ENCODE data around the gene WDR90.
A peak's percentile ranks its signal among the peaks of the same experiment; 100 is the strongest.

The WDR90 gene

DNA sequence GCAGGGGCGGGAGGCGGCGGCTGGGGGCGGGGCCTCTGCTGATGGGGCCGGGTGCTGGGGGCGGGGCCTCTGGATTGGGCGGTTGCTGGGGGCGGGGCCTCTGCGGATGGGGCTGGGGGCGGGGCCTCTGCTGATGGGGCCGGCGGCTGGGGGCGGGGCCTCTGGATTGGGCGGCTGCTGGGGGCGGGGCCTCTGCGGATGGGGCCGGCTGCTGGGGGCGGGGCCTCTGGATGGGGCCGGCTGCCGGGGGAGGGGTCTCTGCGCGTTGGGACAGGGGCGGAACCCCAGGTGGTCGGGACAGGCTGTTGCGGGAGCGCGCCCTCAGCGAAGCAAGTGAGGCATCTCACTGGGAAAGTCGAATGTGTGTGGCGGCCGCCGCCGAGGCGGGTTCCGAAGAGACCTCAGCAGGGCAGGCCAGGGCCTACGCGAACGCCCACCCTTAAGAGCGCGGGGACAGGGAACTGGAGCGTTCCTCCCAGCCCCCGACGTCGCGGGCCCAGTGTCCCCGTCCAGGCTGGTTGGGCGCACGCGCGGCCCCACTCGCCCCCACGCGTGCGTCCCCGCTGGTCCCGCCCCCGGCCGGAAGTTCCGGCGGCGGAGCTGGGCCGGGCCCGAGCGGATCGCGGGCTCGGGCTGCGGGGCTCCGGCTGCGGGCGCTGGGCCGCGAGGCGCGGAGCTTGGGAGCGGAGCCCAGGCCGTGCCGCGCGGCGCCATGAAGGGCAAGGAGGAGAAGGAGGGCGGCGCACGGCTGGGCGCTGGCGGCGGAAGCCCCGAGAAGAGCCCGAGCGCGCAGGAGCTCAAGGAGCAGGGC lies 30.9 kb downstream of the WDR90 start, which contains the start of gene STUB1 (continued):
- TF ChIP-seq, protein P1, sequence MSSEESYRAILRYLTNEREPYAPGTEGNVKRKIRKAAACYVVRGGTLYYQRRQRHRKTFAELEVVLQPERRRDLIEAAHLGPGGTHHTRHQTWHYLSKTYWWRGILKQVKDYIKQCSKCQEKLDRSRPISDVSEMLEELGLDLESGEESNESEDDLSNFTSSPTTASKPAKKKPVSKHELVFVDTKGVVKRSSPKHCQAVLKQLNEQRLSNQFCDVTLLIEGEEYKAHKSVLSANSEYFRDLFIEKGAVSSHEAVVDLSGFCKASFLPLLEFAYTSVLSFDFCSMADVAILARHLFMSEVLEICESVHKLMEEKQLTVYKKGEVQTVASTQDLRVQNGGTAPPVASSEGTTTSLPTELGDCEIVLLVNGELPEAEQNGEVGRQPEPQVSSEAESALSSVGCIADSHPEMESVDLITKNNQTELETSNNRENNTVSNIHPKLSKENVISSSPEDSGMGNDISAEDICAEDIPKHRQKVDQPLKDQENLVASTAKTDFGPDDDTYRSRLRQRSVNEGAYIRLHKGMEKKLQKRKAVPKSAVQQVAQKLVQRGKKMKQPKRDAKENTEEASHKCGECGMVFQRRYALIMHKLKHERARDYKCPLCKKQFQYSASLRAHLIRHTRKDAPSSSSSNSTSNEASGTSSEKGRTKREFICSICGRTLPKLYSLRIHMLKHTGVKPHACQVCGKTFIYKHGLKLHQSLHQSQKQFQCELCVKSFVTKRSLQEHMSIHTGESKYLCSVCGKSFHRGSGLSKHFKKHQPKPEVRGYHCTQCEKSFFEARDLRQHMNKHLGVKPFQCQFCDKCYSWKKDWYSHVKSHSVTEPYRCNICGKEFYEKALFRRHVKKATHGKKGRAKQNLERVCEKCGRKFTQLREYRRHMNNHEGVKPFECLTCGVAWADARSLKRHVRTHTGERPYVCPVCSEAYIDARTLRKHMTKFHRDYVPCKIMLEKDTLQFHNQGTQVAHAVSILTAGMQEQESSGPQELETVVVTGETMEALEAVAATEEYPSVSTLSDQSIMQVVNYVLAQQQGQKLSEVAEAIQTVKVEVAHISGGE (tag by site-specific recombination; conservative IDR thresholded peaks at IDR 0.05; ENCODE audit: low read depth) = peak; percentile 69
- TF ChIP-seq ZNF768 (tag by site-specific recombination; IDR thresholded peaks at IDR 0.05) (no peak), ZIC2 (tag by site-specific recombination; IDR thresholded peaks at IDR 0.05) (peak; percentile 12; the same call in 1 of the 2 replicates), SALL2 (tag by site-specific recombination; IDR thresholded peaks at IDR 0.05; ENCODE audit: borderline replicate concordance) (no peak)
- TF ChIP-seq, protein P2, sequence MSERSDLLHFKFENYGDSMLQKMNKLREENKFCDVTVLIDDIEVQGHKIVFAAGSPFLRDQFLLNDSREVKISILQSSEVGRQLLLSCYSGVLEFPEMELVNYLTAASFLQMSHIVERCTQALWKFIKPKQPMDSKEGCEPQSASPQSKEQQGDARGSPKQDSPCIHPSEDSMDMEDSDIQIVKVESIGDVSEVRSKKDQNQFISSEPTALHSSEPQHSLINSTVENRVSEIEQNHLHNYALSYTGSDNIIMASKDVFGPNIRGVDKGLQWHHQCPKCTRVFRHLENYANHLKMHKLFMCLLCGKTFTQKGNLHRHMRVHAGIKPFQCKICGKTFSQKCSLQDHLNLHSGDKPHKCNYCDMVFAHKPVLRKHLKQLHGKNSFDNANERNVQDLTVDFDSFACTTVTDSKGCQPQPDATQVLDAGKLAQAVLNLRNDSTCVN (tag by site-specific recombination; optimal IDR thresholded peaks at IDR 0.05) = peak; percentile 93

DNA sequence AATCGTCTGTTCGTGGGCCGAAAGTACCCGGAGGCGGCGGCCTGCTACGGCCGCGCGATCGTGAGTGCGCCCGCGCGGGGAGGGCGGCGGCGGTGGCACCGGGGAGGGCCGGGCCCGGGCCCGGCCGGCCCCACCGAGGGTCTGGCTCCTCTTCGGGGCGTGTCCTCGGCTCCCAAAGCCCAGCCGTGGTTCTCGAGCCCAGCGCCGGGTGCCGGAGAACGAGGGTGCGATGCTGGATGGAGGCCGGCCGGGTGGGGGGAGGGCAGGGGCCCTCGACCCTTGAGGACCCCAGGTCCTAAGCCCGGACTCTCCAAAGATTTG lies 31.4 kb downstream of the WDR90 start:
- peaks cover 3 to 42% of the 10 kb centered on the region in 2 experiments; a peak in 1 of 3 replicates for H3K36me3 ChIP-seq (ENCODE audit: control insufficient read depth in 2 of 2, insufficient read depth in 1 of 2, low read length in 2 of 2)
- peaks cover 14% of the 10 kb centered on the region; the same call in 1 of the 2 replicates for H3K4me1 ChIP-seq (ENCODE audit: control insufficient read depth, insufficient read depth, low read length)
- POLR2A ChIA-PET = interaction anchor here (0.9 to 5.4 kb wide), 10 partner anchors 9 to 108 kb away, joined by 3 to 57 read pairs (median 4); partner anchors contain the start of genes ANTKMT, CHTF18, RHOT2 and RPUSD1
- H3K9me3 ChIP-seq (ENCODE audit: control insufficient read depth, insufficient read depth, low read depth, low read length) = no peaks in the 10 kb centered on the region
- CTCF ChIA-PET = no interaction called here
- peak overlapping the region; percentile 82 for H3K4me3 ChIP-seq (ENCODE audit: low read depth, low read length)
- TF ChIP-seq ZNF350 (tag by site-specific recombination; IDR thresholded peaks at IDR 0.05) (no peak), SALL2 (tag by site-specific recombination; IDR thresholded peaks at IDR 0.05; ENCODE audit: borderline replicate concordance) (no peak), ZNF2 (tag by site-specific recombination; IDR thresholded peaks at IDR 0.05) (no peak), ZNF785 (tag by site-specific recombination; IDR thresholded peaks at IDR 0.05) (no peak), PRDM1 (tag by site-specific recombination; IDR thresholded peaks at IDR 0.05) (no peak), ZNF654 (tag by site-specific recombination; IDR thresholded peaks at IDR 0.05; ENCODE audit: low read depth) (no peak), ZNF561 (tag by site-specific recombination; IDR thresholded peaks at IDR 0.05; ENCODE audit: borderline replicate concordance) (no peak), ZNF366 (tag by site-specific recombination; conservative IDR thresholded peaks at IDR 0.05) (no peak), SP7 (tag by site-specific recombination; IDR thresholded peaks at IDR 0.05) (no peak), TCF7L2 (IDR thresholded peaks at IDR 0.05; ENCODE audit: borderline replicate concordance, low read depth, low read length) (no peak), YY2 (tag by site-specific recombination; IDR thresholded peaks at IDR 0.05) (no peak), ZNF514 (tag by site-specific recombination; IDR thresholded peaks at IDR 0.05) (no peak), ZNF707 (tag by site-specific recombination; IDR thresholded peaks at IDR 0.05) (no peak)
- TF ChIP-seq, protein P3, sequence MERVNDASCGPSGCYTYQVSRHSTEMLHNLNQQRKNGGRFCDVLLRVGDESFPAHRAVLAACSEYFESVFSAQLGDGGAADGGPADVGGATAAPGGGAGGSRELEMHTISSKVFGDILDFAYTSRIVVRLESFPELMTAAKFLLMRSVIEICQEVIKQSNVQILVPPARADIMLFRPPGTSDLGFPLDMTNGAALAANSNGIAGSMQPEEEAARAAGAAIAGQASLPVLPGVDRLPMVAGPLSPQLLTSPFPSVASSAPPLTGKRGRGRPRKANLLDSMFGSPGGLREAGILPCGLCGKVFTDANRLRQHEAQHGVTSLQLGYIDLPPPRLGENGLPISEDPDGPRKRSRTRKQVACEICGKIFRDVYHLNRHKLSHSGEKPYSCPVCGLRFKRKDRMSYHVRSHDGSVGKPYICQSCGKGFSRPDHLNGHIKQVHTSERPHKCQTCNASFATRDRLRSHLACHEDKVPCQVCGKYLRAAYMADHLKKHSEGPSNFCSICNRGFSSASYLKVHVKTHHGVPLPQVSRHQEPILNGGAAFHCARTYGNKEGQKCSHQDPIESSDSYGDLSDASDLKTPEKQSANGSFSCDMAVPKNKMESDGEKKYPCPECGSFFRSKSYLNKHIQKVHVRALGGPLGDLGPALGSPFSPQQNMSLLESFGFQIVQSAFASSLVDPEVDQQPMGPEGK (tag by site-specific recombination; IDR thresholded peaks at IDR 0.05) = no peak
- TF ChIP-seq, protein P4, sequence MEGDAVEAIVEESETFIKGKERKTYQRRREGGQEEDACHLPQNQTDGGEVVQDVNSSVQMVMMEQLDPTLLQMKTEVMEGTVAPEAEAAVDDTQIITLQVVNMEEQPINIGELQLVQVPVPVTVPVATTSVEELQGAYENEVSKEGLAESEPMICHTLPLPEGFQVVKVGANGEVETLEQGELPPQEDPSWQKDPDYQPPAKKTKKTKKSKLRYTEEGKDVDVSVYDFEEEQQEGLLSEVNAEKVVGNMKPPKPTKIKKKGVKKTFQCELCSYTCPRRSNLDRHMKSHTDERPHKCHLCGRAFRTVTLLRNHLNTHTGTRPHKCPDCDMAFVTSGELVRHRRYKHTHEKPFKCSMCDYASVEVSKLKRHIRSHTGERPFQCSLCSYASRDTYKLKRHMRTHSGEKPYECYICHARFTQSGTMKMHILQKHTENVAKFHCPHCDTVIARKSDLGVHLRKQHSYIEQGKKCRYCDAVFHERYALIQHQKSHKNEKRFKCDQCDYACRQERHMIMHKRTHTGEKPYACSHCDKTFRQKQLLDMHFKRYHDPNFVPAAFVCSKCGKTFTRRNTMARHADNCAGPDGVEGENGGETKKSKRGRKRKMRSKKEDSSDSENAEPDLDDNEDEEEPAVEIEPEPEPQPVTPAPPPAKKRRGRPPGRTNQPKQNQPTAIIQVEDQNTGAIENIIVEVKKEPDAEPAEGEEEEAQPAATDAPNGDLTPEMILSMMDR (tag by site-specific recombination; IDR thresholded peaks at IDR 0.05) = no peak
- TF ChIP-seq, protein P5, sequence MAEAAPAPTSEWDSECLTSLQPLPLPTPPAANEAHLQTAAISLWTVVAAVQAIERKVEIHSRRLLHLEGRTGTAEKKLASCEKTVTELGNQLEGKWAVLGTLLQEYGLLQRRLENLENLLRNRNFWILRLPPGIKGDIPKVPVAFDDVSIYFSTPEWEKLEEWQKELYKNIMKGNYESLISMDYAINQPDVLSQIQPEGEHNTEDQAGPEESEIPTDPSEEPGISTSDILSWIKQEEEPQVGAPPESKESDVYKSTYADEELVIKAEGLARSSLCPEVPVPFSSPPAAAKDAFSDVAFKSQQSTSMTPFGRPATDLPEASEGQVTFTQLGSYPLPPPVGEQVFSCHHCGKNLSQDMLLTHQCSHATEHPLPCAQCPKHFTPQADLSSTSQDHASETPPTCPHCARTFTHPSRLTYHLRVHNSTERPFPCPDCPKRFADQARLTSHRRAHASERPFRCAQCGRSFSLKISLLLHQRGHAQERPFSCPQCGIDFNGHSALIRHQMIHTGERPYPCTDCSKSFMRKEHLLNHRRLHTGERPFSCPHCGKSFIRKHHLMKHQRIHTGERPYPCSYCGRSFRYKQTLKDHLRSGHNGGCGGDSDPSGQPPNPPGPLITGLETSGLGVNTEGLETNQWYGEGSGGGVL (tag by site-specific recombination; IDR thresholded peaks at IDR 0.05) = no peak
- TF ChIP-seq, protein P6, sequence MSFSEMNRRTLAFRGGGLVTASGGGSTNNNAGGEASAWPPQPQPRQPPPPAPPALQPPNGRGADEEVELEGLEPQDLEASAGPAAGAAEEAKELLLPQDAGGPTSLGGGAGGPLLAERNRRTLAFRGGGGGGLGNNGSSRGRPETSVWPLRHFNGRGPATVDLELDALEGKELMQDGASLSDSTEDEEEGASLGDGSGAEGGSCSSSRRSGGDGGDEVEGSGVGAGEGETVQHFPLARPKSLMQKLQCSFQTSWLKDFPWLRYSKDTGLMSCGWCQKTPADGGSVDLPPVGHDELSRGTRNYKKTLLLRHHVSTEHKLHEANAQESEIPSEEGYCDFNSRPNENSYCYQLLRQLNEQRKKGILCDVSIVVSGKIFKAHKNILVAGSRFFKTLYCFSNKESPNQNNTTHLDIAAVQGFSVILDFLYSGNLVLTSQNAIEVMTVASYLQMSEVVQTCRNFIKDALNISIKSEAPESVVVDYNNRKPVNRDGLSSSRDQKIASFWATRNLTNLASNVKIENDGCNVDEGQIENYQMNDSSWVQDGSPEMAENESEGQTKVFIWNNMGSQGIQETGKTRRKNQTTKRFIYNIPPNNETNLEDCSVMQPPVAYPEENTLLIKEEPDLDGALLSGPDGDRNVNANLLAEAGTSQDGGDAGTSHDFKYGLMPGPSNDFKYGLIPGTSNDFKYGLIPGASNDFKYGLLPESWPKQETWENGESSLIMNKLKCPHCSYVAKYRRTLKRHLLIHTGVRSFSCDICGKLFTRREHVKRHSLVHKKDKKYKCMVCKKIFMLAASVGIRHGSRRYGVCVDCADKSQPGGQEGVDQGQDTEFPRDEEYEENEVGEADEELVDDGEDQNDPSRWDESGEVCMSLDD (tag by site-specific recombination; IDR thresholded peaks at IDR 0.05) = no peak
- peak overlapping the region; percentile 97 for H3K27ac ChIP-seq (ENCODE audit: extremely low read depth, low read depth, low read length)

Measured in HEK293 (cell line).